K562 (cell line): Measurements from ENCODE around the gene ZBTB47. TPM values are rescaled to one million over a fixed set of nuclear protein-coding genes. Genes with fewer than 3 reads are reported as not detected.

ENCODE experiments used
- CC2D1A ChIP-seq: fragments of 450-650 bp; IDR thresholded peaks from 2 replicates; pipeline ENCODE4 v1.6.1; 2017; ENCODE audit warnings: mild to moderate bottlenecking
- CTCF ChIP-seq, 3 experiments: IDR thresholded peaks in 2 of 3; conservative IDR thresholded peaks in 1 of 3; 2 replicates each; pipeline ENCODE4 v1.5.1; 2011 to 2012; ENCODE audit warnings: low read length in 3 of 3, mild to moderate bottlenecking in 3 of 3, control low read depth in 2 of 3, improper control_type of control experiment in 1 of 3, inconsistent platforms in 1 of 3, low read depth in 1 of 3, mixed read lengths in 1 of 3, moderate library complexity in 1 of 3; ENCODE audit not compliant: insufficient read depth in 2 of 3
- CTCFL ChIP-seq: IDR thresholded peaks from 2 replicates; pipeline ENCODE4 v1.6.1; 2011; ENCODE audit warnings: borderline replicate concordance, low read depth, mild to moderate bottlenecking, moderate library complexity, low read length; ENCODE audit not compliant: insufficient read depth, poor library complexity, severe bottlenecking
- FOSL1 ChIP-seq: fragments of 200-800 bp; sonication (Bioruptor generic); conservative IDR thresholded peaks from 2 replicates; pipeline ENCODE4 v1.6.1; 2016; ENCODE audit warnings: missing genetic modification characterization, missing compliant biosample characterization
- GTF2F1 ChIP-seq: IDR thresholded peaks from 2 replicates; pipeline ENCODE4 v1.6.1; 2011; ENCODE audit warnings: low read depth, low read length, improper control_type of control experiment
- PKNOX1 ChIP-seq: fragments of 450-650 bp; IDR thresholded peaks from 2 replicates; pipeline ENCODE4 v1.6.1; 2016
- XRCC4 ChIP-seq: IDR thresholded peaks from one replicate; pipeline ENCODE4 v1.6.1; 2011; ENCODE audit not compliant: insufficient read depth, insufficient read length; ENCODE audit errors: extremely low read depth
- ZFP1 ChIP-seq: fragments of 450-650 bp; formaldehyde crosslinking; IDR thresholded peaks from 2 replicates; pipeline ENCODE4 v1.4.0; 2020; ENCODE audit warnings: mild to moderate bottlenecking, mixed read lengths
- ZNF197 ChIP-seq: fragments of 200-800 bp; sonication (Bioruptor generic); IDR thresholded peaks from 2 replicates; pipeline ENCODE4 v1.6.1; 2016; ENCODE audit warnings: low read depth, missing genetic modification characterization, missing compliant biosample characterization
- polyA plus RNA-seq, 8 experiments: library from polyadenylated mRNA; depleted of rRNA in 4 of 8; stranded (reverse) in 5 of 8; unstranded in 3 of 8; fragments of >200 nt; fragmentation: Nextera tagmentation in 2 of 8; fragmentation: Illumina TruSeq in 1 of 8; extraction: Ambion mirVana in 2 of 8; extraction: Trizol in 1 of 8; gene quantifications; 2 replicates each; pipeline versions ENCODE4 v1.2.1 to v1.2.3, GENCODE V29; 2011 to 2014; ENCODE audit warnings: inconsistent platforms in 1 of 8, missing spikeins in 1 of 8
- total RNA-seq, 7 experiments: library from RNA; depleted of rRNA in 6 of 7; stranded (reverse); fragments of >200 nt in 6 of 7; fragmentation: Illumina TruSeq in 2 of 7; extraction: Trizol in 2 of 7; gene quantifications; 2 replicates each; pipeline versions ENCODE4 v1.2.1 to v1.2.3, GENCODE V29; 2011 to 2021; ENCODE audit warnings: low replicate concordance in 1 of 7
- TF ChIP-seq, protein P1 (sequence below), 2 experiments: fragments of 450-650 bp; formaldehyde crosslinking in 1 of 2; IDR thresholded peaks; 2 replicates each; pipeline versions ENCODE4 v1.4.0 to v1.6.1; 2014 to 2020; ENCODE audit warnings: mild to moderate bottlenecking in 2 of 2, borderline replicate concordance in 1 of 2, low read depth in 1 of 2

Gene ZBTB47
- total and polyA plus RNA-seq, 9 of the 15 experiments (the other 6 are each of a cell fraction or from before 2014, with no cell fraction given) = 0.11 to 4.6 (median 1.7) TPM; not detected in 1

DNA sequence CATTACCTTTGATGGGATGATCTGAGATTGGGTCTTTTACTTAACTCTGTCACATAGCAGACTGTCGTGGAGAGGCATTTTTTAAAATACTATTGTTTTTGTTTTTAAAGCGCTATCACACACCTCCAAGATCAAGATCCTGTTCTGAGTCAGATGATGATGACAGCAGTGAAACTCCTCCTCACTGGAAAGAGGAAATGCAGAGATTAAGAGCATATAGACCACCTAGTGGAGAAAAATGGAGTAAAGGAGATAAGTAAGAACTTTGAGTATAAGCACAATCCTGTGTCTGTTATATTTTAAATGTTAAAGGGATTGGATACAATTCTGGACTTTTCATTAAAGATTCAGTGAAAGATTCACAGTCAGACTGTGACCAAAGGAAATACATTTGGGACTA is 18.4 kb upstream of the ZBTB47 start (continued):
- TF ChIP-seq CTCFL (no peak), XRCC4 (no peak), CTCF (IDR thresholded peaks at IDR 0.05 in 2 of 3, conservative IDR thresholded peaks at IDR 0.05 in 1 of 3; ENCODE audit: insufficient read depth in 2 of 3, low read depth in 1 of 3, low read length in 3 of 3) (peak; percentile 33 to 69 (median 42); a peak in 4 of 6 replicates), FOSL1 (tag) (peak; percentile 95), ZFP1 (CRISPR knock-in tag) (no peak), ZNF197 (CRISPR knock-in tag) (peak; percentile 32; the same call in 1 of the 2 replicates), CC2D1A (peak; percentile 15; the same call in 1 of the 2 replicates), PKNOX1 (peak; percentile 31; the same call in 1 of the 2 replicates), GTF2F1 (no peak)
- TF ChIP-seq, protein P1, sequence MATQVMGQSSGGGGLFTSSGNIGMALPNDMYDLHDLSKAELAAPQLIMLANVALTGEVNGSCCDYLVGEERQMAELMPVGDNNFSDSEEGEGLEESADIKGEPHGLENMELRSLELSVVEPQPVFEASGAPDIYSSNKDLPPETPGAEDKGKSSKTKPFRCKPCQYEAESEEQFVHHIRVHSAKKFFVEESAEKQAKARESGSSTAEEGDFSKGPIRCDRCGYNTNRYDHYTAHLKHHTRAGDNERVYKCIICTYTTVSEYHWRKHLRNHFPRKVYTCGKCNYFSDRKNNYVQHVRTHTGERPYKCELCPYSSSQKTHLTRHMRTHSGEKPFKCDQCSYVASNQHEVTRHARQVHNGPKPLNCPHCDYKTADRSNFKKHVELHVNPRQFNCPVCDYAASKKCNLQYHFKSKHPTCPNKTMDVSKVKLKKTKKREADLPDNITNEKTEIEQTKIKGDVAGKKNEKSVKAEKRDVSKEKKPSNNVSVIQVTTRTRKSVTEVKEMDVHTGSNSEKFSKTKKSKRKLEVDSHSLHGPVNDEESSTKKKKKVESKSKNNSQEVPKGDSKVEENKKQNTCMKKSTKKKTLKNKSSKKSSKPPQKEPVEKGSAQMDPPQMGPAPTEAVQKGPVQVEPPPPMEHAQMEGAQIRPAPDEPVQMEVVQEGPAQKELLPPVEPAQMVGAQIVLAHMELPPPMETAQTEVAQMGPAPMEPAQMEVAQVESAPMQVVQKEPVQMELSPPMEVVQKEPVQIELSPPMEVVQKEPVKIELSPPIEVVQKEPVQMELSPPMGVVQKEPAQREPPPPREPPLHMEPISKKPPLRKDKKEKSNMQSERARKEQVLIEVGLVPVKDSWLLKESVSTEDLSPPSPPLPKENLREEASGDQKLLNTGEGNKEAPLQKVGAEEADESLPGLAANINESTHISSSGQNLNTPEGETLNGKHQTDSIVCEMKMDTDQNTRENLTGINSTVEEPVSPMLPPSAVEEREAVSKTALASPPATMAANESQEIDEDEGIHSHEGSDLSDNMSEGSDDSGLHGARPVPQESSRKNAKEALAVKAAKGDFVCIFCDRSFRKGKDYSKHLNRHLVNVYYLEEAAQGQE (IDR thresholded peaks at IDR 0.05; ENCODE audit: borderline replicate concordance) = peak; percentile 59; the same call in 1 of the 2 replicates
- TF ChIP-seq, protein P1 (CRISPR knock-in tag; IDR thresholded peaks at IDR 0.05; ENCODE audit: low read depth) = no peak
